GM21367 (cell line): ENCODE measurements around the gene MAP3K5.
A peak's percentile ranks its signal among the peaks of the same experiment; 100 is the strongest.

ENCODE experiments used
- ATAC-seq: cut with Tn5 transposase; IDR thresholded peaks from one replicate; pipeline ENCODE4 v1.9.1; 2021; ENCODE audit not compliant: unreplicated experiment

The MAP3K5 gene

DNA sequence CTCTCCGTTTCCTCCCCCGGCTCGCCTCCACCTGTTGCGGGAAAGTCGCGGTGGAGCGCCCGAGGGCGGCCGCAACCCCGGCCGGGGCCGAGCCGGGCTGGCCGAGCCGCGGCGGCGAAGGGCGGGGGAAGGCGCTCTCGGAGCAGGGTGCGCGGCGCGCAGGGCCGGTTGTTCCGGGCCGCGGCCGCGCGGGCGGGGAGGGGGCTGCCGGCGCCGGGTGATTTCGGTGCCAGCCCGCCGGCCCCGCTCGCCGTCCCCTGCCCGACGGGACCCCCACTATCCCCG is 242.3 kb downstream of the MAP3K5 start:
- ATAC-seq = peak; percentile 49

DNA sequence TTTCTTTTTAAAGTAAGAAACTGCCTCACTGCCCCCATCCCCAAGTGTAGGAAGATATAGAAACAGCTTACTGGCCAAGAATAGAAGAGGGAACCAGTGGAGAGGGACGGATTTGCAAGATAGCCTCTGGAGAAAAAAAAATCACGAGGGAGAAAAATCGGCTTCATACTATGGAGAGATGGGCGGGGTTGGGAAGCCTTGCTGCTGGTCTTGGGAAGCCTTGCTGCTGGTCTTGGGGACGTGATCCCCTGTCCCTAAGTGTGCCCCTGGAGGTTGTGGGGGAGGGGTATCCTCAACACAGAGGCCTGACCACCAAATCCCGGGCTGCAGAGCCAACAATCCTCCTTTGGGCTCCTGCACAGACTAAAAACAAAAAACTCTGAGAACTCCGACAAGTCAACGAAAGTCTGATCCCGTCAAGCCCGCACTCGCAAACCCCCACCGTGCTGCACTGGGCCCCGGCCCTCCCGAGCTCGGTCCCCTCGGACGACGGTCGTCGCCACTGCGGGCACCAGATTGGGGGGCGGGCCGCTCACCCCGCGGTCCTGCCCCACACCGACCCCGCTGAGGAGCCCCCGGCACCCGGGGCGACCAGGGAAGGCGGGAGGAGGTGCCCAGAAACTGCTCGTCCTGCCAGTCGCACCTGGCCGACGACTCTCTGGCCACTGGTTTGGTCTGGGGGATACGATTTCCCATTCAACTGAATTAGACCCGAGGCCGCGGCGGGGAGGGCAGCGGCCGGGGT is 242.8 kb downstream of the MAP3K5 start:
- no peak for ATAC-seq

DNA sequence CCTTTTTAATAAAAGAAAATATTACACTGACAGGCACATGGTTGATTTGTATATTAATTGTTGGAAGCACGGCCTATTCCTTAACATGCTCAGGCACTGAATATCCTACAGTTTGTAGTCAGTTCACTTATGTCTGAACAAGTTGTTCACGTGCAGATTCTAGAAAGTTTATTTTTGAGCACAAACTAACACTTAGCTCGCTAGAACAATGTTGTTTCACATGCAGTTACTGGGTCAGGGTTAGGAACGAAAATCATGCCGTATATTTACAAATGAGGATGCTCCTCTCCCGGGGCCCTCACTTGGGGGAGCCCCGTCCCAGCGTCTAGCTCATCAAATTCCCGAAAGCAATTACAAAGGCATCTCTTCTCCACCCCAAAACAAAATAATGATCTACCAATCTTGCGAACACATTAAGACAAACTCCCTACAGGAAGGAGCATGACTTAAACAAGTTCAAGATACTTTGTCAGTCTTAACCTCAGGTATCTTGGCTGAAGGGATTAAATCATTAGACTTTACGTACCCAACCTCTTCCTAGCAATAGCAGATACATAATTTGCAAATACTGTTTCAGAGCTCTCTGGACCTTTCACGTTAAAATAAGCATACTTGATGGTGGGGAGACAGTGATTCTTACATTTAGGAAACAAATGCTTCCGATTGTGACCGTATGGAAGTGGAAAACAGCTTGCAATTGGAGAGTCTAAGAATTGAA is 243.5 kb downstream of the MAP3K5 start:
- no peak for ATAC-seq

DNA sequence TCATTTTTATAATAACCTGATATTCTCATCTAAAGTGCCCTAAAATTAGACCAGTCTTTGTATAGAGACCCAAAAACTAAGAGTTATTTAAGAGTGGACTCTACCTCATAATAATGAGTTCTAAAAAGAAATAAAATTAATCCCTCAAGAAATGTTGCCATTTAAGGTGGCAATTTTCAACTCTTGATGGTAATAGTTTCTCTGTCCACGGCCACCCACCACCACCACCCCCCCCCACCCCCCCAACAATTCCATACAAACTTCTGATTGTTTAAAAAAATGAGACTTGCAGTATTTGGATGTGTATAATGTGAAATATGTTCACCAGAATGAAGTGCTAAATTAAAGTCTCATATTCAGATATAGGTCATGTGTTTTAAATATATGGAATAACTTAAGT is 244.4 kb downstream of the MAP3K5 start:
- no peak for ATAC-seq

DNA sequence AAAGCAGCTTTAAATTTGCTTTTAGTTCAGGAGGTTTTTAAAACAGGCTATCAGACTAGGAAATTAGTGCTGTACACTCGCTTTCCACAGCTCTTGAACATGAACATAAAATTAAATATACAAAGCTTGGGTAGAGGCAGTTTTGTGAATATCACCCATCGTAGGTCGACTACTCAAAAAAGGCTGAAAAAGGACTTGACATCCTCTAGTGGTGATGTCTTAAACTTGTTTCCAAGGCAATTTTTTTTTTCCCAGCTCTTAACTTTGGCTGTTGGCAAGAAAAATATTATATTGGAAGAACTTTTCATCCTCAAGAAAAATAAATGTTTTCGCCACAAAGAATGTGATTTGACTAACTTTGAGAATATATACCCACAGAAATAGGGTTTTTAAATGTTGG is 244.9 kb downstream of the MAP3K5 start:
- ATAC-seq = no peak

DNA sequence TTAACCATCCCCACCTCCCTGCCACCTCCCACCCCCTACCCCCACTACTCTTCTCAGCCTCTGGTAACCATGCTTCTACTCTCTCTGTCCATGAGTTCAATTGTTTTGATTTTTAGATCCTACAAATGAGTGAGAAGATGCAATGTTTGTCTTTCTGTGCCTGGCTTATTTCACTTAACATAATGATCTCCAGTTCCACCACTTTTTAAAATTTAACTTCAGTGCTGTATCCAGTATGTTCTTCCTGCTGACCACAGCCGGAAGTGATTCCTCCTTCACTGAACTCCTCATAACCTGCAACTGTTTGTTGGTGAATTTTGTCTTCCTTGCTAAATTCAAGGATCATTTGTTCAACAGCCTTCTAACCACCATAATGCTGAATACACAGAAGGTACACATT is 245.9 kb downstream of the MAP3K5 start:
- no peak for ATAC-seq

DNA sequence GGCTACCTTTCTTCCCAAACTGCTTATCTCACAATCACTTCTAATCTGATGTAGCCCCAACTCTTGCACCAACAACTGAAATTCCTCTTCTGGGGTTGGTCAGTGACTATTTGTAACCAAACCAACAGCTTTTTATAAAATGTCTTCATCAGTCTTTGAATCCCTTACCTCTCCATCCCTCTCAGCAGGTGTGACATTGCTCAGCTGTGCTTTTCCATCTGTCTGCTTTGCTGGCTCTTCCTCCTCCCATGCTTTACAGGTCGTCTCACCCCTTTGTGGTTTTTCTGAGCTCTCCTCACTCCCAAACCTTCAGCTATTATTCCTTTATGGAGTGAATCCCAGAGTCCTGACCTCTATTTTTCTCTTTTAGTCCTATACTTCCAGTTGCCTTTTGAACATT is 248.0 kb downstream of the MAP3K5 start:
- no peak for ATAC-seq

DNA sequence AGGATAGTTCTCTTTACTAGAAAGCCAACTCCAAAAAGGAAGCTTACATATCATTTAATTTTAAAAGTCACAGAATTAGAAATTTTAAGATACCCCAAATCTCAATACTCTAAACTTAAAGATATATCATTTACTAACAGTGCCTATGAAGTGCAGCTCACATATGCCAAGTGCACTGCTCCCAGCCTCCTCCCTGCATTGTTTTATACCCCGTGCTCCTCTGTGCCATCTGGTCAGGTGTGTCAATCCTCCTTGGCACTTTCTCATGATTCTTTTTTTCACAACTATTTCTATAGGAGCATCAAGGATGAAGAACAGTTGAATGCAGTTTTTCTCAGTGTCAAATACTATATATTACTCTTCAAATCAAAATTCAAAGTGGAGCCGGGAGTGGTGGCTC is 250.9 kb downstream of the MAP3K5 start:
- ATAC-seq = no peak

DNA sequence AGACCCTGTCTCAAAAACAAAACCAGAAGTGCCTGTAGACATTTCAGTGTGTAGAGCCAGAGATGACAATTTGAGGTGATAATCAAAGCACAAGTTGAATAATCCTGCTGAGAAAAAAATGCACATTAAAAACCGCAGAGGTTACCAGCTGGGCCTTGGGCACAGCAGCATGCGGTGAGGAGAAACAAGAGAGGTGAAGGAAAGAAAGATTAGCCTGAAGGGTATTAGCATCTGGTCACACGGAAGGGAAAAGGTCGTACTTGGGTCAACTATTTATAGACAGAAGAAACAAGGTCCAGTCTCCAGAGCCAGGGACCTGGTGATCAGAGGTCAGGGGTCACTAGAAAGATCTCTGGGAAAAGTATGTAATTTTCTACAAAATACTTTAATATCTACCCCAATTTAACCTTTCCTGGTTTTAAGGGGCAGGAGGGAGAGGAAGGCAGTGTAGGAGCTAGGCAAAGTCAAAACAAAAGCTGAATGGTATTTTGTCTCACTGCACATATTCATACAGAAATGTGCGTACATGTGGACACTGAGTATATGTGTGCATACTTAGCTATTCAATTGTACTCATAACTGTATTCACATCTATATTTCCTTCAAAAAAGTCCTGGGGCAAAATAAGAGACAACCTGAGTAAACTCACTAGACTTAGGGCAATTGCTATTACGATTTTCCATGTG is 252.2 kb downstream of the MAP3K5 start:
- no peak for ATAC-seq

DNA sequence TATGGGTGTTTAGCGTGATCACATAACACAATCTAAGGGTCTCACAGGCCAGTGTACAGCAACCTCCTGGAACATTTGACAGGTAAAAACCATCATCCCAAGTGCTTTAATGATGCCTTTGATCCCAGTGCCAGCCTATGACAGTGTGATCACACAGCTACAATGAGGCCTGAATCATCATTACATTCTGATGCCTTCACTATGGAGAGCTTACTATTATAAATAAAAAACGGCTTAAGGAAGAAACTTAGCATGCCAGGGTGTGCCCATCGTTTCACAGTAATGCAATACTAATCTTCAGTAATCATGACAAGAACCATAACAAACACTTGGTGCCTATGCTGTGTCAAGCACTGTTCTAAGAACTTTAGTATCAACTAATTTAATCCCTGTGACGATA is 253.4 kb downstream of the MAP3K5 start:
- no peak for ATAC-seq

DNA sequence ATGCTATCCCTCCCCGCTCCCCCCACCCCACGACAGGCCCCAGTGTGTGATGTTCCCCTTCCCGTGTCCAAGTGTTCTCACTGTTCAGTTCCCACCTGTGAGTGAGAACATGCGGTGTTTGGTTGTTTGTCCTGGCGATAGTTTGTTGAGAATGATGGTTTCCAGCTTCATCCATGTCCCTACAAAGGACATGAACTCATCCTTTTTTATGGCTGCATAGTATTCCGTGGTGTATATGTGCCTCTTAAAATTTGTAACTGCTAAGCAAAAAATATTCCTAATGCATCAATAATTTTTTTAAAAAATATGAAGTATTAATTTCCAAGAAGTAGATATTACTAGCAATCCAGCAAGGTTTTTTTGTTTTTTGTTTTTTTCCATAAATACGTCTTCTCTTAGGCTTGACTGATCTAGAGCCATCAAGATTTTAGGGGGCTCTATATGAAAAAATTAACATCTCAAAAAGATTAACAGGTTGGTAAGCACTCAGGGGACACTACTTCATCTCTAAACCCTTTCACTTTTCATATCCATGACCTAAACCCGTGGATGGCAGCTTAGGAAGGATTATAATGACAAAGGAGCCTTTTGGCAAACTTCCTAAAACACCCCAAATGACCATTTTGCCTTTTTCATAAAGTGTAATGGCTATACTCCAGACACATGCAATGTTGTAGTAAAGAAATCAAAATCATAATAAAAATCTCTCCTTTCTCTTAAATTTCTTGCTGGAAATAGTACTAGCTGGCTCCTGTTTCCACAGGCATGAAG is 256.2 kb downstream of the MAP3K5 start:
- ATAC-seq = no peak

DNA sequence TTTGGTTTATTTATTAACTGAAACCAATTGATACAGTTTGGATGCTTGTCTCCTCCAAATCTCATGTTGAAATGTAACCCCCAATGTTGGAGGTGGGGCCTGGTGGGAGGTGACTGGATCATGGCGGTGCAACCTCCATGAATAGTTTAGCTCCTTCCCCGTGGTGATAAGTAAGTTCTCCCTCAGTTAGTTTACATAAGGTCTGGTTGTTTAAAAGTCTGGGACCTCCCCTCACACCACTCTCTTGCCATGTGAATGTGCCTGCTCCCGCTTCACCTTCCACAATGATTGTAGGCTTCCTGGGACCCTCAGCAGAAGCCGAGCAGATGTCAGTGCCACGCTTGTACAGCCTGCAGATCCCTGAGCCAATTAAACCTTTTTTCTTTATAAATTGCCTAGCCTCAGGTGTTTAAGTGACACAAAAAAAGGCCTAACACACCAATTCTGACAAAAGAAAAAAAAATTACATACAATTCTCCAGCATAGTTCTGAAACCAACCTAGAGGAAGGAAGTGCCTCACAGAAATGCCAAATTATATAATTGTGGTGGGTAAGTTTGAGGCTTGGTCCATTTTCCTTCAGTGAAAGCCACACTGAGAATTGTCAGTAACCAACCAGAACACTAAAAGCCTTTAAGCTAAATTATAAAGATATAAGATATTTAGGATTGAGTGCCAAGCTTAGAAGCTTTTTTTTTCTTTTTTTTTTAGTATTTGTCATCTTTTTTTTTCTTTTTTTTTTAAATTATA is 257.1 kb downstream of the MAP3K5 start:
- ATAC-seq = no peak

DNA sequence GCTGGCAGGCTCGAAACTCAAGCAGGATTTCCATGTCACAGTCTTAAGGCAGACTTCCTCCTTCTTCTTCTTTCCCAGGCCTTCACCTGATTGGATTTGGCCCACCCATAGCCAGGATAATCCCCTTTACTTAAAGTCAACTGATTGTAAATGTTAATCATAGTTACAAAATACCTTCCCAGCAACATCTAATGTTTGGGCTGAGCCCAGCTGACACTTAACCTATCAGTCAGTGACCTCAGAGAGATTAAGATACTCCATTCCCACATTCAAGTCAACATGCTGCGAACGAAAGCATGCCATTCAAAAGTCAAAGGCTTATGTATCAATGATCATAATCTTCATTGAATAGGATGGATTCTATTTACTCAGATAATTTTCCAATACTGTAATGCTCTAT is 258.0 kb downstream of the MAP3K5 start:
- ATAC-seq = no peak

DNA sequence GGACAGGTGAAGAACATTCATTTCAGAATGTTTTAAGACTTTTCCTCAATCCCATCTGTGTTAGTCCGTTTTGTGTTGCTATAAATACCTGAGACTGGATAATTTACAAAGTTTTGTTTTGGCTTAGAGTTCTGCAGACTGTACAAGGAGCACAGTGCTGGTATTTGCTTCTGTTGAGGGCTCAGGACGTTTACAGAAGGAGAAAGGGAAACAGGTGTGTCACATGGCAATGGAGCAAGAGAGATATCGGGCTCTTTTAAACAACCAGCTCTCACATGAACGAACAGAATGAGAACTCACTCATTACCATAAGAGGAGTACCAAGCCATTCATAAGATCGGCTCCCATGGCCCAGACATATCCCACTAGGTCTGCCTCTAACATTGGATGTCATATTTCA is 258.8 kb downstream of the MAP3K5 start:
- no peak for ATAC-seq

DNA sequence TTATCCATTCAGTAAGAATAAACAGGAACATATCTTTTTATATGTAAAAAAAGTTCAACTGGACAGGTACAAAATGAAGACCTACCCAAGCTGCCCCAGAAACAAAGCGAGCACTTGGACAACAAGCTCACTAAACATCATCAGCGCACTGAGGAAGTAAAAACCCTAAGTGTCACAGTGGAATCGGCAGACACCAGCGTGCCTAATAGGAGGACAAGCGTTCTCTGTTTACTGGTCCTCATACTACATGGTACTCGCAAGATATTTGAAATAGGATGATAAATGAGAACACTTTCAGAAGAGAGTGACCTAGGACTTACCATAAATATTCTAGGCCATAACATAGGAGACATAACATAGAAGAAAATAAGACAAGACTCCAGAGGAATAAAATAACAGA is 260.2 kb downstream of the MAP3K5 start:
- no peak for ATAC-seq

DNA sequence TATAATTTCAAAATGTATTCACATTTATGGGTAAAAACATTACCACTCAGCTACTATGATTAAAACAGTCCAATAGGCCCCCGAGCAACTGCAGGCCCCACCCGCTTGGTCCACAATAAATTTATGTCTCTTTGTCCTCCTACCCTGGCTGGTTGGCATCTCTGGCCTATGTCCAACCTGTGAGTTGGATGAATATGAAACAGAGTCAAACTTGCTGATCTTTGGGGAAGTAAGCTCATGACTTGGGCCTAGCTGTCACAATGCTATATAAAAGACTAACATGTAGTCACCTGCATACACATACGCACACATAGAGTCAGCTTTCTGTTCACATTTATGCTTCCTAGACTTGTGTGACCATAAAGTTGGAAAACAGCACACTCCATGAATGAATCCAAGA is 262.6 kb downstream of the MAP3K5 start:
- no peak for ATAC-seq

DNA sequence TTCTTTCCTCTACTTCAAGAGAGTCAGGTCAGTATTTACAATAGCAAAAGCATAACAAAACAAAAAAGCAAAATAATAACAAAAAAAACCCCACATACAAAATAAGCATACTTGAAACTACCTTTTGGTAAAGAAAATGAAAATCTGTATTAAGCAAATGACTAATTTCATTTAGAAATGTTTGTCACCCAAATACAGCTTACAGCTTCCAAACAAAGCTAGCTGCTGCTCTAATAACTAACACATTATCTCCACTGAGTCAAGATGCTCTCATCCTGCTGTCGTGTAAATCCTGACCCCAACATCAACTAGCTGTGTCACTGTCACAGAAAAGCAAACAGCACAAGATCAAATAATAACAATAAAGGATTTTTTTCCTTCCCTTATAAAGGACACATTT is 263.8 kb downstream of the MAP3K5 start:
- ATAC-seq = no peak

DNA sequence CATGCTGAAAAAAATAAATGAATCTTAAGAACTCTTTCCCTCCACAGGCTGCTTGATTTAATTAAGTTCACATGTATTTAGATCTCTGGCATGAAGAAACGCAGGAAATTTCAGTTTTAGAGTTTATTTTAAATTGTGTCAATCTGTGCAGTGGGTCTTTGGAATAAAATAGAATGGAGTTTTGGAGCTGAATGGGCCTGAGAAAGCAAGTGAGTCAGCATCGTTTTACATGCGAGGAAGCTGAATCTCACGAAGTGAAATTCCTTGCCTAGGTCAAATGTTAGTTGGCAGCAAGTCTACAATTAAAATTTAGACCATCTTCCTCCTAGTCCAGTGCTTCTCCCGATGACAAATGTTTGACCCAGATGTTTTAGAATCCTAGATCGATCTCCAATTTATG is 264.4 kb downstream of the MAP3K5 start:
- no peak for ATAC-seq

DNA sequence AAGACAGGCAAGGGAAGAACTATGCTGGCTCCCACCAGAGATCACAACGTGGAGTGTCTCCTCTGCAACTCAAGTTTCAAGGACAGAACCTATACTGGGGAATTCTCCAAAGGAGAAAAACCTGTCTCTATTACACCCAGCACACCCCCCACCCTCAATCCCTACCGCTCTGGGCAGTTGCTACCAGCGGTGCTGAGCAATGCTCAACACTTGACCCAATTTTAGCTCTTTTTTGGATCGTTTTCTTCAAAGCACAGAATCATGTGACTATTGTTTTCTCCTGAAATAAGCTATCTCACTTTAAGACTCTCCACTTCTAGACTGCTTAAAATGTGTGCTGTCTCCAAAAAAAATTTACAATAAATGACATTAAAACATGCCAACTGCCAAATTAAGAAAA is 265.3 kb downstream of the MAP3K5 start:
- ATAC-seq = no peak

DNA sequence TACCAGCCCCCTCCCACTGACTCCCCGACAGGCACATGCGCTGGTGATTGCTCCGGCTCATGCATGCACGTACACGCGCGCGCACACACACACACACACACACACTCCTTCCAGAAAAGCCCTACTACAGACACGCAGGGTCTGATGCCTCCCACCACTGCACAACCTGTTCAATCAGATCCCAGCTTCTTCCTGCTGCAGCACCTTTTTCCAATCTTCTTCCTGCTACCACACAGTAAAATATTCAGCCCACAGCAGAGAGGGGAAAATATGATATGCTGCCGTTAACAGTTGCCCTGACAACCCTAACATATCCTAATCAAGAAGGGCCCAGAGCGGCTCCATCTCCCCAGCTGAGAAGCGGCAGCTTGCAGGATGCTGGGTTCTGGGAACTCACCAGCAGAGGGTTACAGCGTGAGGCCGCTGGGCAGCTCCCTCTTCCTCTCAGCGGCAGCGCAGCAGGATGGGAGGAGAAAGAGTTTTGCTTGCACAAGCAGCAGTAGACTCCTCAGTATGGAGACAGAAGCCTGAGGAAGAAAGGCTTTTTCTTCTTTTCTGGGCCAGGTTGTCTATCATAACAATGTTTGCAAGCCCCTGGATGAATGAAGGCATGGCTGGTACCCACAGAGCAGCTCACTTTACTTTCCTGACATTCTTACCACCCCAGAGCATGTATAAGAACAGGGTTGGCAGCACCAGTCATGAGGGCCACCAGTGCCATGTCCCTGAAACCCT is 265.9 kb downstream of the MAP3K5 start:
- no peak for ATAC-seq
